H1 (cell line): ENCODE measurements around the gene RAET1L. TPM values are rescaled to one million over a fixed set of nuclear protein-coding genes. Genes with fewer than 3 reads are reported as not detected.
"Not testable (repeated sequence)": the region's sequence is repeated elsewhere in the genome, so short reads cannot be mapped to it uniquely, and the experiment has no call there.

Experiments used
- CTCF ChIA-PET: fragments of 300-600 bp; sonication (Branson Sonifier 250); formaldehyde crosslinking; loops from one replicate; lab custom pipeline; 2021; ENCODE audit not compliant: partially characterized antibody; lab: Charles Lee
- POLR2A ChIA-PET: fragments of 300-600 bp; sonication (Branson Sonifier 250); formaldehyde crosslinking; loops from one replicate; lab custom pipeline; 2021; ENCODE audit warnings: inconsistent platforms; ENCODE audit not compliant: partially characterized antibody; lab: Charles Lee
- DNase-seq, 2 experiments: peaks; one replicate each; pipeline versions ENCODE4 v3.0.0 to v3.0.0-alpha.2; 2010 to 2022; ENCODE audit warnings: low spot score in 2 of 2, low read depth in 1 of 2, mixed read lengths in 1 of 2
- FAIRE-seq: peaks from 2 replicates; lab custom pipeline; 2011; peaks lifted over from hg19 to GRCh38; lab: Jason Lieb, UNC
- H2AFZ ChIP-seq: 2 replicates; pipeline ENCODE4 v1.8.1; 2012; ENCODE audit warnings: low read length, inconsistent platforms
- H2AK5ac ChIP-seq: 2 replicates; pipeline ENCODE4 v1.6.1; 2013; ENCODE audit warnings: low read depth, low read length
- H2BK120ac ChIP-seq: replicated peaks from 2 replicates; pipeline ENCODE3; 2013; ENCODE audit warnings: low read depth, low read length, inconsistent platforms
- H2BK12ac ChIP-seq: 2 replicates; pipeline ENCODE4 v1.6.1; 2013; ENCODE audit warnings: low read depth, low read length
- H2BK15ac ChIP-seq: 2 replicates; pipeline ENCODE4 v1.6.1; 2013; ENCODE audit warnings: low read length
- H2BK20ac ChIP-seq: 2 replicates; pipeline ENCODE4 v1.6.1; 2013; ENCODE audit warnings: low read length
- H2BK5ac ChIP-seq: 2 replicates; pipeline ENCODE4 v1.6.1; 2013; ENCODE audit warnings: low read depth, low read length
- H3K14ac ChIP-seq: 2 replicates; pipeline ENCODE4 v1.6.1; 2013; ENCODE audit warnings: inconsistent platforms; ENCODE audit not compliant: insufficient read length
- H3K18ac ChIP-seq: 2 replicates; pipeline ENCODE4 v1.6.1; 2013; ENCODE audit warnings: low read length; ENCODE audit errors: extremely low read depth
- H3K23ac ChIP-seq: 2 replicates; pipeline ENCODE4 v1.6.1; 2013; ENCODE audit warnings: inconsistent platforms; ENCODE audit not compliant: insufficient read length
- H3K23me2 ChIP-seq: 2 replicates; pipeline ENCODE4 v1.6.1; 2013; ENCODE audit warnings: low read depth, low read length
- H3K27ac ChIP-seq: 2 replicates; pipeline ENCODE4 v1.6.1; 2011; ENCODE audit warnings: low read depth, low read length, inconsistent platforms
- H3K27me3 ChIP-seq, 4 experiments: replicated peaks in 1 of 4; 1 replicate in 1 of 4; 2 replicates in 3 of 4; pipeline versions ENCODE4 v1.6.1 to v1.8.1; 2011 to 2013; ENCODE audit warnings: low read length in 3 of 4, mild to moderate bottlenecking in 3 of 4, inconsistent platforms in 2 of 4, mixed read lengths in 2 of 4, moderate library complexity in 1 of 4; ENCODE audit not compliant: control insufficient read depth in 3 of 4, insufficient read depth in 3 of 4; ENCODE audit errors: extremely low read depth in 1 of 4
- H3K36me3 ChIP-seq, 4 experiments: 2 replicates each; pipeline versions ENCODE4 v1.6.1 to v1.8.1; 2011 to 2013; ENCODE audit warnings: mild to moderate bottlenecking in 4 of 4, low read length in 3 of 4, moderate library complexity in 2 of 4, control low read depth in 1 of 4, inconsistent platforms in 1 of 4; ENCODE audit not compliant: insufficient read depth in 4 of 4, control insufficient read depth in 2 of 4
- H3K4ac ChIP-seq: replicated peaks from 2 replicates; pipeline ENCODE3; 2013; ENCODE audit warnings: low read length, low read depth, mixed read lengths, inconsistent platforms; ENCODE audit not compliant: insufficient read length
- H3K4me1 ChIP-seq, 4 experiments: replicated peaks in 1 of 4; 1 replicate in 1 of 4; 2 replicates in 3 of 4; pipeline versions ENCODE4 v1.6.1 to v1.8.1; 2011 to 2013; ENCODE audit warnings: low read length in 3 of 4, inconsistent platforms in 2 of 4, mixed read lengths in 1 of 4; ENCODE audit not compliant: insufficient read depth in 4 of 4, control insufficient read depth in 3 of 4
- H3K4me2 ChIP-seq, 2 experiments: 2 replicates each; pipeline versions ENCODE4 v1.6.1 to v1.8.1; 2011 to 2013; ENCODE audit warnings: low read depth in 2 of 2, low read length in 2 of 2, control low read depth in 1 of 2, inconsistent platforms in 1 of 2, mild to moderate bottlenecking in 1 of 2; ENCODE audit not compliant: insufficient read depth in 1 of 2
- H3K4me3 ChIP-seq, 4 experiments: fragments of 200-600, 300-600 bp in 1 of 4; sonication (generic), shearing (Covaris generic), sonication (Bioruptor Twin) in 1 of 4; 2 replicates each; pipeline versions ENCODE4 v1.5.1 to v1.8.1; 2011 to 2016; ENCODE audit warnings: low read length in 4 of 4, low read depth in 3 of 4, control low read depth in 2 of 4, inconsistent platforms in 2 of 4, mild to moderate bottlenecking in 2 of 4, mixed read lengths in 1 of 4, moderate library complexity in 1 of 4; ENCODE audit not compliant: insufficient read depth in 2 of 4; ENCODE audit errors: extremely low read depth in 1 of 4
- H3K56ac ChIP-seq: replicated peaks from 2 replicates; pipeline ENCODE3; 2013; ENCODE audit warnings: low read depth, mild to moderate bottlenecking, mixed read lengths, low read length, inconsistent platforms; ENCODE audit not compliant: insufficient read length
- H3K79me1 ChIP-seq: 2 replicates; pipeline ENCODE4 v1.6.1; 2013; ENCODE audit warnings: low read depth, low read length, control low read depth
- H3K79me2 ChIP-seq, 2 experiments: 2 replicates each; pipeline versions ENCODE4 v1.6.1 to v1.8.1; 2012 to 2013; ENCODE audit warnings: low read length in 2 of 2, mild to moderate bottlenecking in 2 of 2, inconsistent platforms in 1 of 2; ENCODE audit not compliant: insufficient read depth in 2 of 2, control insufficient read depth in 1 of 2
- H3K9ac ChIP-seq, 4 experiments: replicated peaks in 1 of 4; 1 replicate in 1 of 4; 2 replicates in 3 of 4; pipeline versions ENCODE4 v1.6.1 to v1.8.1; 2011 to 2013; ENCODE audit warnings: low read depth in 3 of 4, low read length in 3 of 4, control low read depth in 2 of 4, mild to moderate bottlenecking in 2 of 4, moderate library complexity in 2 of 4, inconsistent platforms in 1 of 4; ENCODE audit errors: extremely low read depth in 1 of 4
- H3K9me3 ChIP-seq, 2 experiments: 2 replicates each; pipeline versions ENCODE4 v1.6.1 to v1.8.1; 2012 to 2013; ENCODE audit warnings: mild to moderate bottlenecking in 2 of 2, moderate library complexity in 2 of 2, control low read depth in 1 of 2, inconsistent platforms in 1 of 2, low read depth in 1 of 2, low read length in 1 of 2, mixed read lengths in 1 of 2; ENCODE audit not compliant: insufficient read depth in 2 of 2
- H4K20me1 ChIP-seq, 2 experiments: replicated peaks in 1 of 2; 2 replicates each; pipeline versions ENCODE3 to v1.8.1; 2011 to 2013; ENCODE audit warnings: inconsistent platforms in 2 of 2, low read length in 2 of 2, mild to moderate bottlenecking in 1 of 2; ENCODE audit not compliant: insufficient read depth in 2 of 2, control insufficient read depth in 1 of 2
- H4K5ac ChIP-seq: 2 replicates; pipeline ENCODE4 v1.6.1; 2013; ENCODE audit warnings: low read length, low read depth, mixed read lengths, inconsistent platforms; ENCODE audit not compliant: insufficient read length
- H4K8ac ChIP-seq: 2 replicates; pipeline ENCODE4 v1.8.0; 2013; ENCODE audit warnings: mild to moderate bottlenecking, moderate library complexity, low read length, inconsistent platforms; ENCODE audit not compliant: insufficient read depth; ENCODE audit errors: extremely low read depth
- H4K91ac ChIP-seq: replicated peaks from 2 replicates; pipeline ENCODE3; 2013; ENCODE audit warnings: low read length, mixed read lengths, inconsistent platforms; ENCODE audit not compliant: insufficient read length
- WGBS, 2 experiments: shearing (Covaris generic) in 1 of 2; methylation state at CpG; one replicate each; pipeline versions ENCODE4 v1.1.6 to v1.1.7; 2013 to 2015; ENCODE audit warnings: low lambda C conversion rate in 2 of 2, mixed read lengths in 2 of 2, inconsistent platforms in 1 of 2, low coverage in 1 of 2, missing lambda C conversion rate in 1 of 2; ENCODE audit not compliant: insufficient replicate concordance in 2 of 2, insufficient coverage in 1 of 2, insufficient read length in 1 of 2; ENCODE audit errors: extremely low coverage in 1 of 2, missing lambda C conversion rate in 1 of 2; 5-methylcytosine and 5-hydroxymethylcytosine counted together
- polyA plus RNA-seq, 7 experiments: library from polyadenylated mRNA; depleted of rRNA in 3 of 7; stranded (reverse) in 5 of 7; unstranded in 2 of 7; fragments of >200 nt in 5 of 7; fragments of 200-250 nt in 2 of 7; gene quantifications; 1 replicate in 5 of 7; 2 replicates in 1 of 7; 4 replicates in 1 of 7; pipeline versions ENCODE4 v1.2.1 to v1.2.3, GENCODE V29; 2011 to 2013; ENCODE audit warnings: missing spikeins in 2 of 7, mixed read lengths in 2 of 7
- total RNA-seq: library from RNA; stranded (reverse); fragmentation: NEBNext Ultra II Directional; extraction: Animal tissue kit (Norgen Biotek cat#: 25700); gene quantifications from 2 replicates; pipeline ENCODE4 v1.2.1, GENCODE V29; 2021

RAET1L gene
- total and polyA plus RNA-seq, 2 of the 8 experiments (the other 6 are each of a cell fraction or from before 2014, with no cell fraction given): not detected

GRCh38 chr6:150059973-150060372 is 34.6 kb upstream of the RAET1L start:
- H3K14ac ChIP-seq, POLR2A ChIA-PET, H3K9ac ChIP-seq, H3K27me3 ChIP-seq, H2BK20ac ChIP-seq, H2AFZ ChIP-seq, H3K79me1 ChIP-seq, H3K23me2 ChIP-seq, H3K79me2 ChIP-seq, FAIRE-seq, H3K56ac ChIP-seq, H3K4me3 ChIP-seq, H3K4me2 ChIP-seq, H4K20me1 ChIP-seq, DNase-seq, H3K36me3 ChIP-seq, H2BK12ac ChIP-seq, CTCF ChIA-PET, H2AK5ac ChIP-seq, H3K4ac ChIP-seq, H3K23ac ChIP-seq, H3K9me3 ChIP-seq, H4K8ac ChIP-seq, H2BK15ac ChIP-seq, H4K91ac ChIP-seq, H3K27ac ChIP-seq, H2BK5ac ChIP-seq, H4K5ac ChIP-seq, H2BK120ac ChIP-seq, H3K18ac ChIP-seq, H3K4me1 ChIP-seq: not testable (repeated sequence)
- 86% methylated on average over 7 of the region's 7 CpGs; no CpG with 5 or more reads in 1 of the 2 experiments for WGBS, 2 experiments
